Activated CD4-positive, alpha-beta T cell treated with anti-CD3 and anti-CD28 coated beads, Interleukin-2, amount 10 ng/mL, durations not matched to agents 24 days and 14 days (primary cell): ENCODE data around the gene PORCN. TPM values are rescaled to one million over a fixed set of nuclear protein-coding genes. Genes with fewer than 3 reads are reported as not detected.

ENCODE experiments used
- DNase-seq: peaks from one replicate; pipeline ENCODE4 v3.0.0; 2022
- H3K27ac Mint-ChIP-seq: one replicate; pipeline ENCODE4 v1.8.0; 2022; ENCODE audit warnings: mild to moderate bottlenecking, mixed read lengths
- H3K27me3 Mint-ChIP-seq: one replicate; pipeline ENCODE4 v1.8.0; 2022; ENCODE audit warnings: mixed read lengths
- H3K36me3 Mint-ChIP-seq: one replicate; pipeline ENCODE4 v1.8.0; 2022; ENCODE audit warnings: low read depth, mild to moderate bottlenecking, mixed read lengths
- H3K4me1 Mint-ChIP-seq: one replicate; pipeline ENCODE4 v1.8.0; 2021; ENCODE audit warnings: mixed read lengths
- H3K4me3 Mint-ChIP-seq: one replicate; pipeline ENCODE4 v1.8.0; 2022; ENCODE audit warnings: mild to moderate bottlenecking, moderate library complexity, mixed read lengths
- H3K9me3 Mint-ChIP-seq: one replicate; pipeline ENCODE4 v1.8.0; 2021; ENCODE audit warnings: mixed read lengths
- intact Hi-C: fragments of 100-400 bp; cut with micrococcal nuclease; formaldehyde crosslinking; loops from one replicate; pipeline ENCODE4 v1.15.1; 2023
- total RNA-seq: library from RNA; stranded (reverse); gene quantifications from 2 replicates; pipeline ENCODE4 v1.2.3, GENCODE V29; 2022

The PORCN gene
- total RNA-seq, 1 donor from 2014 or later = 11.5 TPM

DNA sequence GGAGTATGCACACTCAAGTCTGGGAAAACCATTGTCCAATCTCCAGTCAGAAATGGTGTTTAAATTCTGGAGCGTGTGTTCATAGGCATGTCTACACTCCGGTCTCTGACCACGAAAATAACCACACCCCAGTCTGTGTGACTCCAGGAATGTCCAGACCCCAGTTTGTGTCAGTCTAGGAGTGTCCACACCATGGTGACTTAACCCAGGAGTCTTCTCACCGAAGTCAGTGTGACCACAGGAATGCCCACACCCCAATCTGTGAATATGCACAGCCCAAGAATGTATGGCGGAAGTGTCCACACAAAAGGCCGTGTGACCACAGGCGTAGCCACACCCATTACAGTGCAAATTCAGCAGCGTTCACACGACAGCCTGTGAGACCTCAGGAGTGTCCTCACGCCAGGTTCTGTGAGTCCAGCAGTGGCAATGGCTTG lies 21.4 kb upstream of the PORCN start:
- no peaks in the 10 kb centered on the region for H3K4me1 Mint-ChIP-seq
- H3K4me3 Mint-ChIP-seq = no peak overlapping the region
- H3K36me3 Mint-ChIP-seq = peaks cover 9% of the 10 kb centered on the region
- H3K9me3 Mint-ChIP-seq = no peaks in the 10 kb centered on the region
- DNase-seq = no peak
- intact Hi-C loops = no loop called here
- no peak overlapping the region for H3K27ac Mint-ChIP-seq
- no peaks in the 10 kb centered on the region for H3K27me3 Mint-ChIP-seq

DNA sequence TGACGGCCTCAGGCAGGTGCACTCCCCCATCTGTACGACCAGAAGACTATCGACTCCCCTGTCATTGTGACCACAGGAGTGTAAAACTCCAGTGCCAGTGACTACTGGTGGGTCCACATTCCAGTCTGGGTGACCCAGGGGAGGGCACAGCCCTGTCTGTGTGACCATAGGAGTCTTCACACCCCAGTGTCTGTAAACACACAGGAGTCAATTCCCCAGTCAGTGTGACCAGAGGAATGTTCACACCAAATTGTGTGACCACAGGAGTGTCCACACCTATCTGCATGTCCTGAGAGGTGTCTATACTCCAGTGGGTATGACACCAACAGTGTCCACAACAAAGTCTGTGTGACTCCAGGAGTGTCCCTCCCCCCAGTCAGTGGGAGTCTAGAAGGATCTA lies 20.8 kb upstream of the PORCN start:
- no peak for DNase-seq
- Mint-ChIP-seq H3K27ac (no peak overlapping the region), H3K9me3 (no peaks in the 10 kb centered on the region), H3K36me3 (peaks cover 6% of the 10 kb centered on the region), H3K27me3 (no peaks in the 10 kb centered on the region), H3K4me3 (no peak overlapping the region), H3K4me1 (no peaks in the 10 kb centered on the region)
- intact Hi-C loops = no loop called here

DNA sequence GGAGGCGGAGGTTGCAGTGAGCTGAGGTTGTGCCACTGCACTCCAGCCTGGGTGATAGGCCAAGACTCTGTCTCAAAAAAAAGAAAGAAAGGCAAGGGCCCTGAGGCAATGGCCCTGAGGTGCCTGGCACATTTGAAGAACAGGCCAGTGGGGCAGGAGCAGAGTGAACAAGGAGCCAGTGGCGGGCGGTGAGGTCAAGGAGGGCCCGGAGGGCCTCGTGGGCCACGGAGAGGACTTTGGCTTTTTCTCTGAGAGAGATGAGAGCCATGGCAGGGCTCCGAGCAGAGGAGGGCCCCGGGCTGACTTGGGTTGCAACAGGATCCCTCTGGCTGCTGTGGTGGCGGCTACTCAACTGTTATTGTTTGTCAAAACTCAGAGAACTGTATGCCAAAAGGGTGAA lies 19.5 kb upstream of the PORCN start:
- Mint-ChIP-seq H3K27ac (no peak overlapping the region), H3K4me1 (no peaks in the 10 kb centered on the region), H3K36me3 (peaks cover 6% of the 10 kb centered on the region)

DNA sequence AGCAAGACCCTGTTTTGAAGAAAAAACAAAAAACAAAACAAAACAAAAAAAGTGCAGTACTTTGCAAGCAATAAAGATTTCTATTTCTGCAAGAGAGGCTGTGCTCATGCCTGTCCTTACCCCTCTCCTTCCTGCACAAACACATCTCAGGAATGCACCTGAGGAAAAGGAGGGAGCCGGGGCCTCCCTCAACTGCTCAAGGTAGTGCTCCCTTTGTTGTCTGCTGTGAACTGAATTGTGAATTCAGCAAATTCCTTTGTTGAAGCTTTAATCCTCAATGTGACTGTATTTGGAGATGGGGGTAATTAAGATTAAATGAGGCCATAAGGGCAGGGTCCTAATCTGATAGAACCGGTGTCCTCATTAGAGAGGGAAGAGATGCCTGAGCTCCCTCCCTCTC lies 18.9 kb upstream of the PORCN start:
- intact Hi-C loops = loop anchor here (10.0 kb wide), 1 partner anchor 405 kb away; no protein-coding TSS in a partner anchor

More for the DNA sequence above, 19.5 kb upstream of the PORCN start:
- Mint-ChIP-seq H3K4me3 (no peak overlapping the region), H3K27me3 (no peaks in the 10 kb centered on the region), H3K9me3 (no peaks in the 10 kb centered on the region)
- intact Hi-C loops = no loop called here
- DNase-seq = no peak

DNA sequence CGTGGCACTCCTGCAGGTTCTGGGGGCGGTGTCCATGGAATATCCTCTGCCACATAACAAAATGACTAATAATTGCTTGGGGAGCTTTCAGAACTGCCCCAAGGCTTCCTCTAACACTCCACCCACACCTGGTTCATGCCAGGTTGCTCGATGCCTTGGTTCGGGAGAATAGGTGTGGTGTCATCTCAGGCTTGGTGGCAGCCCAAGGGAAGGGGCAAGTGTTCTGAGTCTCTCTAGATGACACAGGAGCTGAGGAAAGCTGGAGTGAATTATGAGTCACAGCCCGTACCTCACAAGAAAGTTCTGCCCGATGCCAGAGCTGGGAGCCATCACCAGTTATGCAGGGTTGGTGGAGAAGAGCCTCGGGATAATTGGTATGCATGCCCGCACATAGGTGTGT lies 18.1 kb upstream of the PORCN start:
- H3K9me3 Mint-ChIP-seq = no peaks in the 10 kb centered on the region
- intact Hi-C loops = loop anchor here (10.0 kb wide), 1 partner anchor 406 kb away; no protein-coding TSS in a partner anchor
- DNase-seq = no peak
- H3K27me3 Mint-ChIP-seq = no peaks in the 10 kb centered on the region
- peaks cover 6% of the 10 kb centered on the region for H3K36me3 Mint-ChIP-seq
- H3K4me3 Mint-ChIP-seq = no peak overlapping the region
- H3K4me1 Mint-ChIP-seq = no peaks in the 10 kb centered on the region
- H3K27ac Mint-ChIP-seq = no peak overlapping the region

More for the DNA sequence above, 18.9 kb upstream of the PORCN start:
- H3K9me3 Mint-ChIP-seq = no peaks in the 10 kb centered on the region
- H3K4me3 Mint-ChIP-seq = no peak overlapping the region
- peaks cover 6% of the 10 kb centered on the region for H3K36me3 Mint-ChIP-seq
- no peak for DNase-seq
- no peaks in the 10 kb centered on the region for H3K27me3 Mint-ChIP-seq
- H3K4me1 Mint-ChIP-seq = no peaks in the 10 kb centered on the region
- no peak overlapping the region for H3K27ac Mint-ChIP-seq

DNA sequence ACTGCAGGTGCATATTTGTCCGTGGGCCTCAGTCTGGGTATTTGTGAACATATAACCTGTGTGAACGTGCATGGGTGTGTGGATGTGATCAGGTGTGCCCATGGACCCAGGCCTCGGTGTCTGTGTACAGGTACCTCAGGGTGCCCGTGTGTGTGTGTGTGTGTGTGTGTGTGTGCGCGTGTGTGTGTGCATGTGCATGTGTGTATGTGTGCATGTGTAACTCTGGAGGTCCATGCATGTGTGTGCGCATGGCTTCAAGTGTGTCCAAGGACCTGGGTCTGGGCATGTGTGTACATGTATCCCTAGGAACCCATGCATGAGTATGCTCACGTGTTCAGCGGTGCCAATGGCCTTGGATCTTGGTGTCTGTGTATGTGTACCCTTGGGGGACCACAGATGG lies 17.0 kb upstream of the PORCN start:
- intact Hi-C loops = loop anchor here (10.0 kb wide), 1 partner anchor 407 kb away; no protein-coding TSS in a partner anchor
- no peak for DNase-seq
- Mint-ChIP-seq H3K27ac (no peak overlapping the region), H3K9me3 (no peaks in the 10 kb centered on the region), H3K36me3 (peaks cover 4% of the 10 kb centered on the region), H3K4me1 (no peaks in the 10 kb centered on the region), H3K4me3 (no peak overlapping the region), H3K27me3 (no peaks in the 10 kb centered on the region)

DNA sequence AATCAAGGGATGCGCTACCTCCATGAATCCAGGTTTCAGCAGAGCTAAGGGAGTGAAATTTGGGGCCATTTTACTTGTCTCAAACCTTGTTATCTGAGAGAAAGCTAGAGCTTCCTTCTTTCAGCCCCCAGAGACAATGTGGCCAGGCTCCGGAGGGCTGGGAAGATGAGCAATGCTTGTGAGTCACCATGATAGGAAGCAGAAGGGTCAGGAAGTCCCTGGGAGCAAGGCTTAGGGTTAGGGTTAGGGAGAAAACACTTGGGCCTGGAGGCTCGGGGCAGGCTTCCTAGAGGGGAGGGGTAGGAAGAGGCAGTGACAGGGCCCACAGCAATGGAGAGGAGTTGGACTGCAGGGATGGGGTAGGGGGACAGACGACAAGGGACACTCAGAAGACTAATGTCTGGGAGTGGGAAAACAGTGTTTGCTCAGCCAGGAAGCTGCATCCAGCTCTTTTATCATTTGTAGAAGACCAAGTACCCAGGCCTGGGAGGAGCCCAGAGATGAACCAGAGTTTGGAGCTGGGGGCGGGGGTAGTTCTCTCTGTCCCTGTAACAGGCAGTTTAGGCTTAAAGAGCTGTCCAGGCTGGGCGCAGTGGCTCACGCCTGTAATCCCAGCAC lies 16.4 kb upstream of the PORCN start:
- H3K27ac Mint-ChIP-seq = no peak overlapping the region
- H3K27me3 Mint-ChIP-seq = no peaks in the 10 kb centered on the region
- peaks cover under 1% of the 10 kb centered on the region for H3K36me3 Mint-ChIP-seq
- H3K4me3 Mint-ChIP-seq = no peak overlapping the region
- no peaks in the 10 kb centered on the region for H3K9me3 Mint-ChIP-seq
- intact Hi-C loops = loop anchor here (10.0 kb wide), 1 partner anchor 408 kb away; no protein-coding TSS in a partner anchor
- H3K4me1 Mint-ChIP-seq = no peaks in the 10 kb centered on the region
- DNase-seq = no peak

DNA sequence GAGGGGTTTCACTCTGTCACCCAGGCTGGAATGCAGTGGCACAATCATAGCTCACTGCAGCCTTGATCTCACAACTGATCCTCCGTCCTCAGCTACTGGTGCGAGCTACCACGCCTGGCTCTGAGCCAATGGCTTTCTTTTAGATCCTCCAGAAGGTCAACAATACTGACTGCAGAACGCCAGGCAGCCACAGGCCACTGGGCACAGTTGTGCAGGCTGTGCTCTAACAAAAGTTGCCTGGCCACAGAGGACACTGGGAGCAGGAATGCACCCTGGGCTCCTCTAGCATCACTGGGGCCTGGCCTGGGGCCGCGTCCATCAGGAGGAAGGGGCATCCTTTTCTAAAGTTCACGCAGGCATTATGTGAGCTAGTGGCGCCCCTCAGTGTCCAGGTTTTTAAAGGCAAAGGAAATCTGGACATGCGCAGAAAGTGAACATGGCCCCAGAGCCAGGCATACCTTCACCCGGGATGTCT lies 14.9 kb upstream of the PORCN start:
- intact Hi-C loops = loop anchor here (10.0 kb wide), 1 partner anchor 409 kb away; no protein-coding TSS in a partner anchor
- Mint-ChIP-seq H3K4me3 (no peak overlapping the region), H3K27me3 (no peaks in the 10 kb centered on the region), H3K36me3 (no peaks in the 10 kb centered on the region), H3K27ac (no peak overlapping the region), H3K9me3 (no peaks in the 10 kb centered on the region), H3K4me1 (peaks cover 3% of the 10 kb centered on the region)
- DNase-seq = no peak

DNA sequence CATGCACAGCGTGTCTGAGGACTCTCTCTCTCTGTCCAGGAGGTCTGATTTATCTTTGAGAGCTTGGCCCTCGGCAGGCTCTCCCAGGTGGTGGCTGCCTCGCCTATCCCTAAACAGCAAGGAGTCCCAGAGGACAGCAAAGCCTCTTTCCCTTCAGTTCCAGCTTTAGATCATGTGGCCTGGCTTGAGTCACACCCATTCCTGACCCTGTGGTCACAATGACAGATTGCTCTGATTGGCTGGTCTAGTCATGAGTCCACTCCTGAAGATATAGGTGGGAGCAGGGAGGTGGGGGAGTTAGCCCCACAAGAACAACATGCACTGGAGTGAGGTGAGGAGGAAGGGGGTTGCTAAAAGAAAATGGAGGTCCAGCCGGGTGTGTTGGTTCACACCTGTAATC lies 12.1 kb upstream of the PORCN start:
- peaks cover 3% of the 10 kb centered on the region for H3K4me1 Mint-ChIP-seq
- intact Hi-C loops = loop anchor here (10.0 kb wide), 1 partner anchor 412 kb away; no protein-coding TSS in a partner anchor
- H3K36me3 Mint-ChIP-seq = no peaks in the 10 kb centered on the region
- peaks cover 2% of the 10 kb centered on the region for H3K27me3 Mint-ChIP-seq
- H3K9me3 Mint-ChIP-seq = no peaks in the 10 kb centered on the region
- no peak overlapping the region for H3K27ac Mint-ChIP-seq
- no peak for DNase-seq
- no peak overlapping the region for H3K4me3 Mint-ChIP-seq

DNA sequence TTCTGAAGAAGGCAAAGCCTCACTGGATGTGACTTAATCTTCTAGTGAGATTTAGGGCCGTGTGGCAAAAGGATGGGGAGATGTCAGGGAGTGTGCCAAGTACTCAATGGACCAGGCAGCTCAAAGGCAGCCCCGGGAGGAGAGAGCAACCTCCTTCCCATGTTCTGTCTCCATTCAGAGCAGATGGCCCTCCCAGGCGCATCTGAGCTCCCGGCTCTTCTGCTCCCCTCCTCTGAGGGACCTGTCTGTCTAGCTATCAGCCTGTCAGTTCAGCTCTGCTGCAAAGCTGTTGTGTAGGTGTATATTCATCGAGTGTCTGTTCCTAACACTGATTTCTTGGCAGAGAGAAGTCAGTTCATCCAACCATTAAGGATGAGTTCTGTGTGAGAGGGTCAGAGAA lies 10.9 kb upstream of the PORCN start:
- intact Hi-C loops = loop anchor here (10.0 kb wide), 1 partner anchor 413 kb away; no protein-coding TSS in a partner anchor
- Mint-ChIP-seq H3K4me3 (no peak overlapping the region), H3K27ac (no peak overlapping the region), H3K27me3 (peaks cover 2% of the 10 kb centered on the region), H3K4me1 (peaks cover 3% of the 10 kb centered on the region), H3K36me3 (no peaks in the 10 kb centered on the region), H3K9me3 (no peaks in the 10 kb centered on the region)
- no peak for DNase-seq

DNA sequence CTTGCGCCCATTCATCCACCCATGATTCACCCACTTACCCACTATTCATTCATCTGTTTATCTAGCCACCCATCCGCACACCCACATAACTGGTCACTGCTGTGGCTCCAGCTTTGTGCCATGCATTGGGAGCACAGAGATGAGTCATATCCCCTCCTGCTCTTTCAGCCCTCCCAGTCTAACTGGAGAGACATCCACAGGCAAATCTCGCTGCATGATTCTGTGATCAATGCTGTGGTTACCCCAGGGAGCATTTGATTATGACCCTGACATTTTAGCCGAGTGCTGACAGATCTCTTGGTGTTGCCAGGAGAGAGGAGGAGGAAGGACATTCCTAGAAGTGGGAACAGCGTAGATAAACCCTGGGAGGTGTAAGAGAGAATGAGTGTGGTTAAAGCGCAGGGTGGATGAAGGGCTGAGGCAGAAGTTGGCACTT lies 10.4 kb upstream of the PORCN start:
- DNase-seq = no peak
- no peaks in the 10 kb centered on the region for H3K9me3 Mint-ChIP-seq
- peaks cover 3% of the 10 kb centered on the region for H3K27me3 Mint-ChIP-seq
- H3K4me3 Mint-ChIP-seq = no peak overlapping the region
- intact Hi-C loops = loop anchor here (10.0 kb wide), 1 partner anchor 414 kb away; no protein-coding TSS in a partner anchor
- no peaks in the 10 kb centered on the region for H3K36me3 Mint-ChIP-seq
- no peak overlapping the region for H3K27ac Mint-ChIP-seq
- H3K4me1 Mint-ChIP-seq = peaks cover 3% of the 10 kb centered on the region

DNA sequence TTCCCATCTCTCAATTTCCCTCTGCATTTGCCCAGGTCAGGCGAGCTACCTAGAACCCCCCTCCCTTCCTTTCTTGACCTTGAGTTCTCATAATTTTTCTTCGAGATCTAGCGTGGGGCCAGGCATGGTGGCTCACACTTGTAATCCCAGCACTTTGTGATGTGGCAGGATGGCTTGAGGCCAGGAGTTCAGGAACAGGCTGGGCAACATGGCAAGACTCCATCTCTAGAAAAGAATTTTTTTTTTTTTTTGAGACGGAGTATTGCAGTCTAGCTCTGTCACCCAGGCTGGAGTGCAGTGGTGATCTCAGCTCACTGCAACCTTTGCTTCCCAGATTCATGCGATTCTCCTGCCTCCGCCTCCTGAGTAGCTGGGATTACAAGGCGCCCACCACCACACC lies 4.5 kb upstream of the PORCN start:
- no peaks in the 10 kb centered on the region for H3K9me3 Mint-ChIP-seq
- no peaks in the 10 kb centered on the region for H3K36me3 Mint-ChIP-seq
- peaks cover under 1% of the 10 kb centered on the region for H3K4me1 Mint-ChIP-seq
- H3K27ac Mint-ChIP-seq = no peak overlapping the region
- no peak overlapping the region for H3K4me3 Mint-ChIP-seq
- H3K27me3 Mint-ChIP-seq = peaks cover 7% of the 10 kb centered on the region
- no peak for DNase-seq
- intact Hi-C loops = no loop called here

DNA sequence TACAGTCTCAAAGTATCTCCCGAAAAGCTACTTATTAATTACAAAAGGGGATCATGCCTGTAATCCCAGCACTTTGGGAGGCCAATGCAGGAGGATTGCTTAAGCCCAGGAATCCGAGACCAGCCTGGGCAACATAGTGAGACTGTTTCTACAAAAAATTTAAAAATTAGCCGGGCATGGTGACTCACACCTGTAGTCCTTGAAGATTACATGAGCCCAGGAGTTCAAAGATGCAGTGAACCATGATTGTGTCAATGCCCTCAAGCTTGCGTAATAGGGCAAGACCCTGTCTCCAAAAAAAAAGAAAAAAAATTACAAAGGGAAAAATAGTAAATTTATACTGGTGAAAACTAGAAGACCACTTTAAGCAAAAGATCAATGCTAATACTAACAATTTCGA lies 3.3 kb upstream of the PORCN start:
- peaks cover 6% of the 10 kb centered on the region for H3K27me3 Mint-ChIP-seq
- peaks cover 10% of the 10 kb centered on the region for H3K4me1 Mint-ChIP-seq
- H3K9me3 Mint-ChIP-seq = no peaks in the 10 kb centered on the region
- H3K36me3 Mint-ChIP-seq = peaks cover 3% of the 10 kb centered on the region
- DNase-seq = no peak
- intact Hi-C loops = no loop called here
- H3K27ac Mint-ChIP-seq = no peak overlapping the region
- no peak overlapping the region for H3K4me3 Mint-ChIP-seq

DNA sequence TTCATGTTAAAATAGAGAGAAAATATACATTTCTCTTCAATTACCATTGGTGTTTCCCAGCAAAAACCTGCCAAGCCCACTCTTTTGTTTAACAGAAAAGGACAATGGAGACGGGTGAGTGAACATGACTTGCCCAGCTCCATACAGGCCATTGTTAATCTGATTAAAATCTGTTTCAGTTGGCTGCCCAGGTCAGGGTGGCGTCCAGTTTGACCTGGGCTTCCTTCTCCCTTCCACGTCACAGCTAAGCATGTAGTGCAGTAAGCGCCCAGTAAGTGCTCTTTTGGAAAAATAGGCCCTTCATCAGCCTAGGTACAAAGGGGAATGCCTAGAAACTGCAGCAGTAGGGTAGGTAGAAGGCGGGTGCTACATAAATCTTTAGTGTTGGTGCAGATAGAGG lies 1.5 kb upstream of the PORCN start:
- intact Hi-C loops = no loop called here
- Mint-ChIP-seq H3K9me3 (no peaks in the 10 kb centered on the region), H3K4me3 (no peak overlapping the region), H3K27ac (no peak overlapping the region), H3K36me3 (peaks cover 5% of the 10 kb centered on the region), H3K4me1 (peaks cover 19% of the 10 kb centered on the region), H3K27me3 (peaks cover 6% of the 10 kb centered on the region)
- DNase-seq = no peak
